Activated CD4-positive, alpha-beta T cell treated with anti-CD3 and anti-CD28 coated beads, Interleukin-2, Interleukin-6, amounts not matched to agents 100 ng/mL and 50 ng/mL, durations not matched to agents 16 hours and 8 hours (primary cell): ENCODE measurements around the gene ACOT7.
A peak's percentile ranks its signal among the peaks of the same experiment; 100 is the strongest.
"Not testable (repeated sequence)": the region's sequence is repeated elsewhere in the genome, so short reads cannot be mapped to it uniquely, and the experiment has no call there.

Source experiments
- DNase-seq: peaks from one replicate; pipeline ENCODE4 v3.0.0-alpha.2; 2020

The ACOT7 gene

GRCh38 chr1:6393400-6394187 is at the start of gene ACOT7:
Gene ACOT7, minus strand, starts transcription at chr1:6393767. Its CDS starts 368 bp downstream, at chr1:6393399.
- peak; percentile 95 for DNase-seq

- DNase-seq, result no peak
These were observed 48.0 kb upstream of the ACOT7 start for GRCh38 chr1:6441586-6441985.

- DNase-seq, result peak; percentile 77
These were observed 46.9 kb upstream of the ACOT7 start for GRCh38 chr1:6440198-6441126.

GRCh38 chr1:6438047-6438525 is 44.5 kb upstream of the ACOT7 start:
- DNase-seq, result peak; percentile 83

GRCh38 chr1:6437012-6437700 is 43.6 kb upstream of the ACOT7 start:
- DNase-seq, result not testable (repeated sequence)

GRCh38 chr1:6436277-6436676 is 42.7 kb upstream of the ACOT7 start:
- not testable (repeated sequence) for DNase-seq

GRCh38 chr1:6435547-6435946 is 42.0 kb upstream of the ACOT7 start:
- no peak for DNase-seq

GRCh38 chr1:6435129-6435528 is 41.6 kb upstream of the ACOT7 start:
- DNase-seq, result no peak

GRCh38 chr1:6434186-6434585 is 40.6 kb upstream of the ACOT7 start:
- no peak for DNase-seq

GRCh38 chr1:6431645-6432579 is 38.3 kb upstream of the ACOT7 start:
- not testable (repeated sequence) for DNase-seq

- not testable (repeated sequence) for DNase-seq
These were observed 36.3 kb upstream of the ACOT7 start for GRCh38 chr1:6429660-6430411.

GRCh38 chr1:6428453-6428852 is 34.9 kb upstream of the ACOT7 start:
- DNase-seq, result not testable (repeated sequence)

GRCh38 chr1:6427441-6428390 is 34.1 kb upstream of the ACOT7 start:
- DNase-seq, result no peak

- DNase-seq, result no peak
These were observed 33.4 kb upstream of the ACOT7 start for GRCh38 chr1:6426972-6427350.

GRCh38 chr1:6426277-6426971 is 32.9 kb upstream of the ACOT7 start:
- DNase-seq, result no peak

- no peak for DNase-seq
These were observed 32.1 kb upstream of the ACOT7 start for GRCh38 chr1:6425658-6426057.

- DNase-seq, result no peak
These were observed 31.3 kb upstream of the ACOT7 start, which contains the start of gene ESPN for GRCh38 chr1:6424619-6425593. Gene ESPN, plus strand, starts transcription at chr1:6424776. Its CDS starts 180 bp downstream, at chr1:6424956.
